MCF 10A (cell line): ENCODE results near the gene LRRC45. TPM values are rescaled to one million over a fixed set of nuclear protein-coding genes. Genes with fewer than 3 reads are reported as not detected.

Source experiments
- BruUV-seq: library from RNA; stranded (reverse); fragments of 400-500 nt; replicated peaks from 2 replicates; lab custom pipeline; 2021; lab: Mats Ljungman, UMichigan
- CTCF ChIA-PET: fragments of 300-600 bp; sonication (Branson Sonifier 250); formaldehyde crosslinking; extraction: SDS; loops from one replicate; lab custom pipeline; 2021; ENCODE audit warnings: antibody characterized with exemption, inconsistent platforms; lab: Yijun Ruan, JAX
- POLR2A ChIA-PET: fragments of 300-600, 350-650 bp; sonication (Branson Sonifier 250); formaldehyde crosslinking; extraction: SDS; loops from one replicate; lab custom pipeline; 2020; ENCODE audit warnings: antibody characterized with exemption, inconsistent platforms; lab: Yijun Ruan, JAX
- DNase-seq: peaks from one replicate; pipeline ENCODE4 v3.0.0-alpha.2; 2018; ENCODE audit not compliant: unreplicated experiment
- H3K27ac Mint-ChIP-seq: one replicate; pipeline ENCODE4 v1.8.0; 2022; ENCODE audit warnings: mild to moderate bottlenecking, low read depth, mixed read lengths; ENCODE audit not compliant: unreplicated experiment
- H3K27me3 Mint-ChIP-seq: one replicate; pipeline ENCODE4 v1.8.0; 2022; ENCODE audit warnings: mixed read lengths; ENCODE audit not compliant: insufficient read depth, unreplicated experiment
- H3K36me3 Mint-ChIP-seq: one replicate; pipeline ENCODE4 v1.8.0; 2022; ENCODE audit warnings: mild to moderate bottlenecking, moderate library complexity, mixed read lengths; ENCODE audit not compliant: insufficient read depth, unreplicated experiment
- H3K4me1 Mint-ChIP-seq: one replicate; pipeline ENCODE4 v1.8.0; 2022; ENCODE audit warnings: mixed read lengths; ENCODE audit not compliant: insufficient read depth, unreplicated experiment
- H3K4me3 Mint-ChIP-seq: one replicate; pipeline ENCODE4 v1.8.0; 2022; ENCODE audit warnings: mild to moderate bottlenecking, moderate library complexity, mixed read lengths; ENCODE audit not compliant: unreplicated experiment
- H3K9me3 Mint-ChIP-seq: one replicate; pipeline ENCODE4 v1.8.0; 2022; ENCODE audit warnings: mixed read lengths; ENCODE audit not compliant: unreplicated experiment
- CTCF ChIP-seq: fragments of 200-600 bp; IDR thresholded peaks from one replicate; pipeline ENCODE4 v1.8.0; 2022; ENCODE audit warnings: antibody characterized with exemption, mild to moderate bottlenecking; ENCODE audit not compliant: unreplicated experiment
- intact Hi-C: fragments of 100-400 bp; cut with micrococcal nuclease; formaldehyde crosslinking; loops from 2 replicates; pipeline ENCODE4 v1.14.1; 2022
- total RNA-seq: library from RNA; stranded (reverse); gene quantifications from 2 replicates; pipeline ENCODE4 v1.2.3, GENCODE V29; 2022

Gene LRRC45
- total RNA-seq, 1 experiment from 2014 or later, result 3.4 TPM

GRCh38 chr17:82049106-82049505 is 26.0 kb downstream of the LRRC45 start:
- POLR2A ChIA-PET, result interaction anchor here (3.0 kb wide), 1 partner anchor 11 kb away, joined by 11 read pairs; the partner anchor contains the start of gene DCXR
- intact Hi-C loops, result no loop called here
- no peak for TF ChIP-seq CTCF
- peaks cover 20% of the 10 kb centered on the region for H3K36me3 Mint-ChIP-seq
- CTCF ChIA-PET, result no interaction called here
- BruUV-seq, result no TSS peak
- H3K4me1 Mint-ChIP-seq, result no peaks in the 10 kb centered on the region
- no peaks in the 10 kb centered on the region for H3K27me3 Mint-ChIP-seq
- no peak overlapping the region for H3K4me3 Mint-ChIP-seq
- H3K9me3 Mint-ChIP-seq, result no peaks in the 10 kb centered on the region
- no peak for DNase-seq
- no peak overlapping the region for H3K27ac Mint-ChIP-seq

- Mint-ChIP-seq H3K9me3 (no peaks in the 10 kb centered on the region), H3K4me3 (no peak overlapping the region), H3K36me3 (peaks cover 20% of the 10 kb centered on the region), H3K27ac (no peak overlapping the region), H3K4me1 (no peaks in the 10 kb centered on the region), H3K27me3 (no peaks in the 10 kb centered on the region)
- ChIA-PET POLR2A (interaction anchor here (1.0 to 3.0 kb wide), 4 partner anchors 8 to 56 kb away, joined by 3 to 11 read pairs (median 8); partner anchors contain the start of genes DCXR and DUS1L), CTCF (interaction anchor here (2.0 kb wide), 1 partner anchor 13 kb away, joined by 7 read pairs; no protein-coding TSS in a partner anchor)
- no TSS peak for BruUV-seq
- TF ChIP-seq CTCF, result no peak
- DNase-seq, result no peak
- intact Hi-C loops, result no loop called here
These were observed 26.4 kb downstream of the LRRC45 start for GRCh38 chr17:82049521-82049971.

GRCh38 chr17:82050152-82050760 is 27.2 kb downstream of the LRRC45 start:
- POLR2A ChIA-PET, result interaction anchor here (0.6 to 3.0 kb wide), 6 partner anchors 9 to 56 kb away, joined by 3 to 11 read pairs (median 6); partner anchors contain the start of genes CENPX, DCXR, DUS1L and LRRC45
- BruUV-seq, result TSS peak; percentile 27

More at GRCh38 chr17:82050152-82050760, 27.2 kb downstream of the LRRC45 start:
- Mint-ChIP-seq H3K36me3 (peaks cover 25% of the 10 kb centered on the region), H3K4me3 (peak overlapping the region; percentile 73), H3K4me1 (no peaks in the 10 kb centered on the region), H3K27me3 (no peaks in the 10 kb centered on the region), H3K9me3 (no peaks in the 10 kb centered on the region), H3K27ac (no peak overlapping the region)
- CTCF ChIA-PET, result interaction anchor here (0.6 to 2.0 kb wide), 4 partner anchors 10 to 127 kb away, joined by 3 to 7 read pairs (median 3); no protein-coding TSS in a partner anchor
- TF ChIP-seq CTCF, result no peak
- DNase-seq, result no peak
- intact Hi-C loops, result no loop called here
